Karpas-422 (cell line): ENCODE results near the gene CACNA2D3. TPM values are rescaled to one million over a fixed set of nuclear protein-coding genes. Genes with fewer than 3 reads are reported as not detected.

Experiments
- DNase-seq: peaks from one replicate; pipeline ENCODE4 v3.0.0-alpha.2; 2015
- H2AFZ ChIP-seq: fragments of 200-600 bp; sonication (generic); 2 replicates; pipeline ENCODE4 v1.6.1; 2014; ENCODE audit warnings: antibody characterized with exemption, low read length, mixed read lengths
- H3K27ac ChIP-seq: fragments of 200-600 bp; sonication (generic); 2 replicates; pipeline ENCODE4 v1.5.1; 2014; ENCODE audit warnings: mild to moderate bottlenecking, low read length, moderate library complexity
- H3K27me3 ChIP-seq: fragments of 200-600 bp; sonication (generic); 2 replicates; pipeline ENCODE4 v1.6.1; 2014; ENCODE audit warnings: low read length, mixed read lengths
- H3K36me3 ChIP-seq: fragments of 200-600 bp; sonication (generic); 2 replicates; pipeline ENCODE4 v1.6.1; 2014; ENCODE audit warnings: low read length, mixed read lengths; ENCODE audit not compliant: insufficient read depth
- H3K4me1 ChIP-seq: fragments of 200-600 bp; sonication (generic); 2 replicates; pipeline ENCODE4 v1.6.1; 2014; ENCODE audit warnings: mild to moderate bottlenecking, low read length, mixed read lengths
- H3K4me2 ChIP-seq: fragments of 200-600 bp; sonication (generic); 2 replicates; pipeline ENCODE4 v1.6.1; 2014; ENCODE audit warnings: low read length, low read depth, mild to moderate bottlenecking; ENCODE audit not compliant: poor library complexity, severe bottlenecking
- H3K4me3 ChIP-seq: fragments of 200-600 bp; sonication (generic); 2 replicates; pipeline ENCODE4 v1.5.1; 2014; ENCODE audit warnings: mild to moderate bottlenecking, antibody characterized with exemption, low read length, mixed read lengths
- H3K79me2 ChIP-seq: fragments of 200-600 bp; sonication (generic); 2 replicates; pipeline ENCODE4 v1.6.1; 2014; ENCODE audit warnings: mild to moderate bottlenecking, low read length, mixed read lengths
- H3K9ac ChIP-seq: fragments of 200-600 bp; sonication (generic); 2 replicates; pipeline ENCODE4 v1.6.0; 2014; ENCODE audit warnings: low read length
- H3K9me2 ChIP-seq: fragments of 200-600 bp; sonication (generic), shearing (Covaris generic); replicated peaks from 2 replicates; pipeline ENCODE4 v1.6.0; 2014; ENCODE audit warnings: mild to moderate bottlenecking, low read length, moderate library complexity; ENCODE audit not compliant: insufficient read depth
- H3K9me3 ChIP-seq: fragments of 300-700, 200-600 bp; sonication (generic); 2 replicates; pipeline ENCODE4 v1.6.1; 2014; ENCODE audit warnings: low read length, mixed read lengths
- H4K20me1 ChIP-seq: fragments of 200-600 bp; sonication (generic); 2 replicates; pipeline ENCODE4 v1.6.1; 2014; ENCODE audit warnings: mild to moderate bottlenecking, antibody characterized with exemption, low read length, low read depth; ENCODE audit not compliant: insufficient read depth
- total RNA-seq: library from RNA; depleted of rRNA; stranded (reverse); fragments of >200 nt; shearing (Covaris generic); gene quantifications from 2 replicates; pipeline ENCODE4 v1.2.3, GENCODE V29; 2014; ENCODE audit warnings: low replicate concordance

CACNA2D3 gene
- total RNA-seq, 1 experiment from 2014 or later = not detected

DNA sequence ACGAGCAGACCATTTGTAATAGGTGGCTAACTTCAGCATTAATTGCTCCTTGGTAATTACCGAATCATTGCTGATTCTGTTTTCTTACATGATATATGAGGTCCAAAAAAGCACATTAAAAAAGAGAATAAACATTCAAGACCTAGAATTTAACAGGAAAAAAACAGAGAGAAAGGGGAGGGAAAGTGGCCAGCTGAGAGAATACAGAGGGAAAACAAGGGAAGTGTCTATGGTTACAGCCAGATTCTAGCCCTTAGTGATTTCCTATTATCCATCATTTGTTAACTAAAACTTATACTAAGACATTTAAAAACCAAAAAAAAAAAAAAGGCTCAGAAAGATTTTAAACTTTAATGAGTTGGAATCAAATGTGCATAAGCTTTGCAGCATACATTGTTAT, 636.8 kb downstream of the CACNA2D3 start:
- H3K9ac ChIP-seq = no peak overlapping the region

DNA sequence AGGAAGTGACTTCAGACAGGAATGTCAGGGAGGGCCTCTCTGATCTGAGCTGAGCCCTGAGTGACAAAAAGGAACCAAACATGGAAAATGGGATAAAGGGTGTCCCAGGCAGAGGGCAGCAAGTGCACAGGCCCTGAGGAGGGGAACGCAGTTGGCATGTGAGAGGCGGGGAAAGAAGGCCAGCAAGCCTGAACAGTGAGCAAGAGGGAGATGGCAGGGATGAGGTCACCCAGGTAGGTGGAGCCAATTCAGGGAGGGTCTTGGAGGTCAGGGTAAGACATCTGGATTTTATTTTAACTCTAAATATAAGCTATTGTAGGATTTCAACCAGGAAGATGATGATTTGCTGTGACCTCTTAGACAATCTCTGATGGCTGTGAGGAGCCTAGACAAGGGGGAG, 637.8 kb downstream of the CACNA2D3 start:
- no peak overlapping the region for H2AFZ ChIP-seq
- H3K79me2 ChIP-seq = no peaks in the 10 kb centered on the region
- H3K4me3 ChIP-seq = no peak overlapping the region
- no peaks in the 10 kb centered on the region for H4K20me1 ChIP-seq
- H3K4me2 ChIP-seq = no peak overlapping the region
- H3K27me3 ChIP-seq = 0 out of 2 replicates have a peak, but pooled peaks cover 2% of the 10 kb centered on the region
- H3K36me3 ChIP-seq = no peaks in the 10 kb centered on the region
- no peak for DNase-seq
- H3K4me1 ChIP-seq = no peaks in the 10 kb centered on the region
- H3K27ac ChIP-seq = no peak overlapping the region
- H3K9me2 ChIP-seq = no peaks in the 10 kb centered on the region
- H3K9ac ChIP-seq = no peak overlapping the region
- H3K9me3 ChIP-seq = no peaks in the 10 kb centered on the region

More for the DNA sequence above, 636.8 kb downstream of the CACNA2D3 start:
- Histone ChIP-seq H3K9me3 (no peaks in the 10 kb centered on the region), H3K4me3 (no peak overlapping the region), H4K20me1 (no peaks in the 10 kb centered on the region), H3K27ac (no peak overlapping the region), H3K27me3 (0 out of 2 replicates have a peak, but pooled peaks cover 2% of the 10 kb centered on the region), H3K79me2 (no peaks in the 10 kb centered on the region), H3K4me1 (no peaks in the 10 kb centered on the region), H2AFZ (no peak overlapping the region), H3K9me2 (no peaks in the 10 kb centered on the region), H3K4me2 (no peak overlapping the region), H3K36me3 (no peaks in the 10 kb centered on the region)
- DNase-seq = no peak

- H3K79me2 ChIP-seq = no peaks in the 10 kb centered on the region
- no peak overlapping the region for H2AFZ ChIP-seq
- no peaks in the 10 kb centered on the region for H4K20me1 ChIP-seq
- H3K4me1 ChIP-seq = no peaks in the 10 kb centered on the region
- H3K4me3 ChIP-seq = no peak overlapping the region
- H3K9ac ChIP-seq = no peak overlapping the region
- H3K27me3 ChIP-seq = 0 out of 2 replicates have a peak, but pooled peaks cover 2% of the 10 kb centered on the region
- H3K9me3 ChIP-seq = no peaks in the 10 kb centered on the region
- no peaks in the 10 kb centered on the region for H3K9me2 ChIP-seq
- H3K4me2 ChIP-seq = no peak overlapping the region
- no peak for DNase-seq
- no peak overlapping the region for H3K27ac ChIP-seq
- H3K36me3 ChIP-seq = no peaks in the 10 kb centered on the region
Measured at GRCh38 chr3:54761637-54762036, 639.3 kb downstream of the CACNA2D3 start.

DNA sequence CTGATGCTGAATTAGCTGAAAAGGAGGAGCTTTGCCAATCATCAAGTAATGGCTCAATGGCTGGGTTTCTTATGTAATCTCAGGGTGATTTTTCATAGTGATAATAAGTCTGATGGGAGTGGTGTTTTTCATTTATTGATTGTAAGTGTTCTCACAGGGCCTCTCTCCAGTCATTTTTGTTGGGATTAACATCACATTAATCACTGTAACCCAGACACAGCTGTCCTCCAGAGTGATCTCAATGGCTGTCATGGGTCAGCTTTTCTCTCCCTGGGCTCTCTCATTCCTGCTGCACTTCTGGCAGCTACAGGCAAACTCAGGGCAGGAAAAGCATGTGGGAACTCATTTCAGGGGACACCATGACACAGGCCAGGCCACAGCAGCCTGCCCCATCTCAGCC, 642.6 kb downstream of the CACNA2D3 start:
- Histone ChIP-seq H4K20me1 (no peaks in the 10 kb centered on the region), H3K36me3 (no peaks in the 10 kb centered on the region), H3K27me3 (no peaks in the 10 kb centered on the region), H3K79me2 (no peaks in the 10 kb centered on the region), H3K9me2 (no peaks in the 10 kb centered on the region), H3K4me2 (no peak overlapping the region), H3K9ac (no peak overlapping the region), H3K4me3 (no peak overlapping the region), H3K27ac (no peak overlapping the region), H3K9me3 (no peaks in the 10 kb centered on the region), H3K4me1 (no peaks in the 10 kb centered on the region), H2AFZ (no peak overlapping the region)
- no peak for DNase-seq

DNA sequence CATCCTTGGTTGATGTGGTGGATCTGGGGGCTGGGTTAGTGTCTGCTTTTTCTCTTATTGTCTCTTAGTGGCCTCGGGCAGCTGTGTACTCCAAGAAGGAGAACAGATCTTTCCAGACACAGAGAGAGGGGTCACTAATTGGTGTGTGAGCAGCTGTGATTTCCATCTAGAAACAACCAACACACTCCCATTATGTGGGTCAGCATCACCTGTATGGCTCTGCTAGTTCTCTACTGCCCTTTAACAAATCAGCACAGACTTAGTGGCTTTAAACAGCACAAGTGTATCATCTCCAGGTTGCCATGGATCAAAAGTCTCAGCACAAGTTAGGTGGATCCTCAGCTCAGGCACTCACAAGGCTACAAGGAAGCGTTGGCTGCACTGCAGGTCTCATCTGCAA, 648.7 kb downstream of the CACNA2D3 start:
- no peak overlapping the region for H2AFZ ChIP-seq
- no peaks in the 10 kb centered on the region for H3K9me2 ChIP-seq
- no peak overlapping the region for H3K9ac ChIP-seq
- no peak overlapping the region for H3K4me3 ChIP-seq
- no peaks in the 10 kb centered on the region for H4K20me1 ChIP-seq
- no peaks in the 10 kb centered on the region for H3K36me3 ChIP-seq
- no peak overlapping the region for H3K27ac ChIP-seq
- no peak overlapping the region for H3K4me2 ChIP-seq
- H3K9me3 ChIP-seq = no peaks in the 10 kb centered on the region
- no peak for DNase-seq
- no peaks in the 10 kb centered on the region for H3K79me2 ChIP-seq
- no peaks in the 10 kb centered on the region for H3K4me1 ChIP-seq
- H3K27me3 ChIP-seq = no peaks in the 10 kb centered on the region

DNA sequence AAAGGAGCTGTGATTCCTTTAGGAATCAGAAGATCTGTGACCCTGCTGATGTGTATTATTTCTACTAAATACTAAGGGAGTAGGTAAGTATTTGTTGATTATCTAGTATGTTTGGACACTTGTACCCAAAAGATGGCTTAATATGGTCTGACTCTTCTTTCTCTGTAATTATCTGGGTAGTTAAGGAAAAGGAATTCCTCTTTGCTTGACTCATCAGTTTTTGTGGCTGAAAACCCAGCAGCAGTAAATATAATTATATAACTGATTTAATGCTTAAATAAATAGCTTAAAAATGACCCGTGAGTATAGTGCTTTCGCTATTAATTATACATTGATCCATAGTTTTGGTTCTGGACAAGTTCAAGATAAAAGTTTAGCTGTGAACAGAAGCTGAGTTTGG, 649.7 kb downstream of the CACNA2D3 start:
- no peaks in the 10 kb centered on the region for H3K27me3 ChIP-seq
- H3K4me3 ChIP-seq = no peak overlapping the region
- H2AFZ ChIP-seq = no peak overlapping the region
- H3K79me2 ChIP-seq = no peaks in the 10 kb centered on the region
- no peaks in the 10 kb centered on the region for H4K20me1 ChIP-seq
- no peak overlapping the region for H3K4me2 ChIP-seq
- no peaks in the 10 kb centered on the region for H3K4me1 ChIP-seq
- DNase-seq = no peak
- H3K36me3 ChIP-seq = no peaks in the 10 kb centered on the region
- no peaks in the 10 kb centered on the region for H3K9me2 ChIP-seq
- no peak overlapping the region for H3K9ac ChIP-seq
- H3K27ac ChIP-seq = no peak overlapping the region
- no peaks in the 10 kb centered on the region for H3K9me3 ChIP-seq

GRCh38 chr3:54772746-54773145, 650.4 kb downstream of the CACNA2D3 start:
- DNase-seq = no peak
- Histone ChIP-seq H3K36me3 (no peaks in the 10 kb centered on the region), H3K4me1 (no peaks in the 10 kb centered on the region), H3K27ac (no peak overlapping the region), H3K4me2 (no peak overlapping the region), H3K27me3 (no peaks in the 10 kb centered on the region), H3K9ac (no peak overlapping the region), H3K79me2 (no peaks in the 10 kb centered on the region), H3K9me3 (no peaks in the 10 kb centered on the region), H3K4me3 (no peak overlapping the region), H4K20me1 (no peaks in the 10 kb centered on the region), H3K9me2 (no peaks in the 10 kb centered on the region), H2AFZ (no peak overlapping the region)

GRCh38 chr3:54773271-54773670, 650.9 kb downstream of the CACNA2D3 start:
- no peaks in the 10 kb centered on the region for H4K20me1 ChIP-seq
- H3K27ac ChIP-seq = no peak overlapping the region
- H3K27me3 ChIP-seq = no peaks in the 10 kb centered on the region
- no peak overlapping the region for H3K9ac ChIP-seq
- H3K4me2 ChIP-seq = no peak overlapping the region
- H3K9me3 ChIP-seq = no peaks in the 10 kb centered on the region
- H3K4me1 ChIP-seq = no peaks in the 10 kb centered on the region
- no peaks in the 10 kb centered on the region for H3K9me2 ChIP-seq
- no peak for DNase-seq
- no peak overlapping the region for H2AFZ ChIP-seq
- no peak overlapping the region for H3K4me3 ChIP-seq
- no peaks in the 10 kb centered on the region for H3K36me3 ChIP-seq
- no peaks in the 10 kb centered on the region for H3K79me2 ChIP-seq

GRCh38 chr3:54776601-54777000, 654.2 kb downstream of the CACNA2D3 start:
- H4K20me1 ChIP-seq = no peaks in the 10 kb centered on the region
- no peaks in the 10 kb centered on the region for H3K27me3 ChIP-seq
- H3K4me2 ChIP-seq = no peak overlapping the region
- H3K27ac ChIP-seq = no peak overlapping the region
- H3K79me2 ChIP-seq = no peaks in the 10 kb centered on the region
- H3K4me1 ChIP-seq = no peaks in the 10 kb centered on the region
- no peak for DNase-seq
- H3K4me3 ChIP-seq = no peak overlapping the region
- H3K36me3 ChIP-seq = no peaks in the 10 kb centered on the region
- H3K9me3 ChIP-seq = no peaks in the 10 kb centered on the region
- no peaks in the 10 kb centered on the region for H3K9me2 ChIP-seq
- H2AFZ ChIP-seq = no peak overlapping the region
- H3K9ac ChIP-seq = no peak overlapping the region
